Spleen (tissue), 7 donors: ENCODE data around the gene ERBB2.

Source experiments
- CTCF ChIP-seq, 11 experiments: fragments of 200-600 bp in 7 of 11; fragments of 450-650 bp in 4 of 11; sonication (generic) in 4 of 11; IDR thresholded peaks in 8 of 11; conservative IDR thresholded peaks in 3 of 11; 1 replicate in 7 of 11; 2 replicates in 4 of 11; pipeline versions ENCODE4 v1.4.0 to v1.8.0; 2016 to 2021; ENCODE audit warnings: antibody characterized with exemption in 11 of 11, inconsistent platforms in 4 of 11, mild to moderate bottlenecking in 1 of 11
- POLR2A ChIP-seq, 3 donors: fragments of 450-650 bp; IDR thresholded peaks; one replicate each; pipeline ENCODE4 v1.5.1; 2017; ENCODE audit warnings: antibody characterized with exemption in 3 of 3, mild to moderate bottlenecking in 1 of 3
- donor health status: DM: no; HTN: no; CAD: no; lungs with moderate emphysema.
- donor health status: DM: no; HTN: no; CAD: no.
- donor health status: DM: no; HTN: no; CAD: no.

- TF ChIP-seq CTCF (IDR thresholded peaks at IDR 0.05 in 8 of 11, conservative IDR thresholded peaks at IDR 0.05 in 3 of 11), result no peak
- no peak for TF ChIP-seq POLR2A (IDR thresholded peaks at IDR 0.05)
Observed at GRCh38 chr17:39727556-39727955, 27.7 kb downstream of the ERBB2 start.
